Astrocyte (in vitro differentiated cells and primary cell): Measurements from ENCODE around the gene CYGB. TPM values are rescaled to one million over a fixed set of nuclear protein-coding genes. Genes with fewer than 3 reads are reported as not detected.
A peak's percentile ranks its signal among the peaks of the same experiment; 100 is the strongest.
"Not testable (repeated sequence)": the region's sequence is repeated elsewhere in the genome, so short reads cannot be mapped to it uniquely, and the experiment has no call there.

Source experiments
- DNase-seq: peaks from one replicate; pipeline ENCODE4 v3.0.0-alpha.2; 2010; ENCODE audit warnings: low read depth
- FAIRE-seq: peaks from 2 replicates; lab custom pipeline; 2011; peaks lifted over from hg19 to GRCh38; lab: Jason Lieb, UNC
- H2AFZ ChIP-seq: 2 replicates; pipeline ENCODE4 v1.6.0; 2012; ENCODE audit warnings: low read depth, low read length, inconsistent platforms
- H3K27ac ChIP-seq: 2 replicates; pipeline ENCODE4 v1.5.1; 2011; ENCODE audit warnings: low read depth, low read length, inconsistent platforms
- H3K27me3 ChIP-seq: 2 replicates; pipeline ENCODE4 v1.6.0; 2011; ENCODE audit warnings: low read length, inconsistent platforms; ENCODE audit not compliant: insufficient read depth
- H3K36me3 ChIP-seq: 2 replicates; pipeline ENCODE4 v1.5.1; 2011; ENCODE audit warnings: low read length, inconsistent platforms; ENCODE audit not compliant: insufficient read depth
- H3K4me1 ChIP-seq: 2 replicates; pipeline ENCODE4 v1.5.1; 2011; ENCODE audit warnings: low read length, inconsistent platforms; ENCODE audit not compliant: insufficient read depth
- H3K4me2 ChIP-seq: 2 replicates; pipeline ENCODE4 v1.6.0; 2012; ENCODE audit warnings: low read length, inconsistent platforms
- H3K4me3 ChIP-seq: 2 replicates; pipeline ENCODE4 v1.5.1; 2011; ENCODE audit warnings: low read depth, mild to moderate bottlenecking, low read length, inconsistent platforms; ENCODE audit not compliant: insufficient read depth
- H3K79me2 ChIP-seq: 2 replicates; pipeline ENCODE4 v1.6.0; 2012; ENCODE audit warnings: mild to moderate bottlenecking, low read length, inconsistent platforms; ENCODE audit not compliant: insufficient read depth
- H3K9ac ChIP-seq: 2 replicates; pipeline ENCODE4 v1.6.0; 2012; ENCODE audit warnings: mild to moderate bottlenecking, low read length, inconsistent platforms
- H3K9me3 ChIP-seq: 2 replicates; pipeline ENCODE4 v1.5.1; 2012; ENCODE audit warnings: low read depth, mild to moderate bottlenecking, low read length, inconsistent platforms; ENCODE audit not compliant: insufficient read depth
- H4K20me1 ChIP-seq: 2 replicates; pipeline ENCODE4 v1.6.0; 2012; ENCODE audit warnings: low read length, inconsistent platforms; ENCODE audit not compliant: insufficient read depth
- H3K27ac Mint-ChIP-seq: one replicate; pipeline ENCODE4 v1.8.0; 2021; ENCODE audit warnings: mild to moderate bottlenecking, mixed read lengths; ENCODE audit not compliant: unreplicated experiment
- H3K27me3 Mint-ChIP-seq: one replicate; pipeline ENCODE4 v1.8.0; 2021; ENCODE audit warnings: low read depth, mixed read lengths; ENCODE audit not compliant: unreplicated experiment
- H3K36me3 Mint-ChIP-seq: one replicate; pipeline ENCODE4 v1.8.0; 2021; ENCODE audit warnings: low read depth, mixed read lengths; ENCODE audit not compliant: unreplicated experiment
- H3K4me1 Mint-ChIP-seq: one replicate; pipeline ENCODE4 v1.8.0; 2021; ENCODE audit warnings: low read depth, mixed read lengths; ENCODE audit not compliant: unreplicated experiment
- H3K4me3 Mint-ChIP-seq: one replicate; pipeline ENCODE4 v1.8.0; 2021; ENCODE audit warnings: mild to moderate bottlenecking, moderate library complexity, mixed read lengths; ENCODE audit not compliant: unreplicated experiment
- H3K9me3 Mint-ChIP-seq: one replicate; pipeline ENCODE4 v1.8.0; 2021; ENCODE audit warnings: mild to moderate bottlenecking, mixed read lengths; ENCODE audit not compliant: unreplicated experiment
- EZH2 ChIP-seq: IDR thresholded peaks from 2 replicates; pipeline ENCODE4 v1.6.1; 2012; ENCODE audit warnings: mild to moderate bottlenecking, low read length, inconsistent platforms; ENCODE audit not compliant: insufficient read depth
- total RNA-seq: library from RNA; stranded (reverse); gene quantifications from 2 replicates; pipeline ENCODE4 v1.2.1, GENCODE V29; 2021
- TF ChIP-seq, protein P1 (sequence below): IDR thresholded peaks from 2 replicates; pipeline ENCODE4 v1.5.1; 2011; ENCODE audit warnings: low read depth, mild to moderate bottlenecking, inconsistent platforms, low read length, moderate library complexity; ENCODE audit not compliant: insufficient read depth

The CYGB gene
- total RNA-seq, 1 donor from 2014 or later, result 29.2 TPM

DNA sequence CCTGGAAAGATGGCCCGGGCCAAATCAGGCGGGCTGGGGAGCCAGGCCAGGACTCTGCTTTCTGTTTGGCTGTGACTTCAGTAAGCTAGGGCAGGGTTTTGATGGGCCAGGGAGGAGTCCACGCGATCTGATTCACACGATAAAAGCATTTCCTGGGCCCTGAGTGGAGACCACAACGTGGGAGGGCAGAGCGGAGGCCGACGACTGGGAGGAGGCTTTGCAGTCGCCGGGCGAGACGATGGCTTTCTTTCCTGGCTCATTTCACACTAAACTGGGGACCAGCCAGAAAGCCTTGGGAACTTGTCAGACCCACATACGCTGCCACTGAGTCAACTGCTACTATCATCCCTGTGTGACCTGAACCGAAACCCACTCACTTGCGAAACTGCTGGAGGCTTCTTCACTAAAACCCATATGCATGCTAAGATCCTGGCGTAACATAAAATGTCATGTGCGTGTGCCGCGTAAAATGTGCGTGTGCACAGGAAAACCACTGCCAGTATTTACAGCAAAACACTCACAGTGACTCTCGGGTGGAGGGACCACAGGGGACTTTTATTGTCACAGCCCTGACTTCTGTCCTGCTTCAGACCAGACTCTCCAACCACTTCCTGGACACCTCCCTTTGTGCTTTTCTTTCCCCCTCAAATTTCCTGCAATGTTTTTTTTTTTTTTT lies 22.1 kb downstream of the CYGB start:
- FAIRE-seq, result peak; percentile 9
- H3K27ac Mint-ChIP-seq, result no peak overlapping the region
- H3K4me1 ChIP-seq, result peaks cover 11% of the 10 kb centered on the region
- H3K79me2 ChIP-seq, result no peaks in the 10 kb centered on the region
- peak overlapping the region; percentile 71 for H3K9ac ChIP-seq
- no peaks in the 10 kb centered on the region for H3K36me3 Mint-ChIP-seq
- H3K27ac ChIP-seq, result peak overlapping the region; percentile 79
- H3K4me1 Mint-ChIP-seq, result peaks cover 8% of the 10 kb centered on the region
- peak; percentile 95 for DNase-seq
- no peaks in the 10 kb centered on the region for H3K9me3 ChIP-seq
- no peaks in the 10 kb centered on the region for H3K9me3 Mint-ChIP-seq
- TF ChIP-seq, protein P1, sequence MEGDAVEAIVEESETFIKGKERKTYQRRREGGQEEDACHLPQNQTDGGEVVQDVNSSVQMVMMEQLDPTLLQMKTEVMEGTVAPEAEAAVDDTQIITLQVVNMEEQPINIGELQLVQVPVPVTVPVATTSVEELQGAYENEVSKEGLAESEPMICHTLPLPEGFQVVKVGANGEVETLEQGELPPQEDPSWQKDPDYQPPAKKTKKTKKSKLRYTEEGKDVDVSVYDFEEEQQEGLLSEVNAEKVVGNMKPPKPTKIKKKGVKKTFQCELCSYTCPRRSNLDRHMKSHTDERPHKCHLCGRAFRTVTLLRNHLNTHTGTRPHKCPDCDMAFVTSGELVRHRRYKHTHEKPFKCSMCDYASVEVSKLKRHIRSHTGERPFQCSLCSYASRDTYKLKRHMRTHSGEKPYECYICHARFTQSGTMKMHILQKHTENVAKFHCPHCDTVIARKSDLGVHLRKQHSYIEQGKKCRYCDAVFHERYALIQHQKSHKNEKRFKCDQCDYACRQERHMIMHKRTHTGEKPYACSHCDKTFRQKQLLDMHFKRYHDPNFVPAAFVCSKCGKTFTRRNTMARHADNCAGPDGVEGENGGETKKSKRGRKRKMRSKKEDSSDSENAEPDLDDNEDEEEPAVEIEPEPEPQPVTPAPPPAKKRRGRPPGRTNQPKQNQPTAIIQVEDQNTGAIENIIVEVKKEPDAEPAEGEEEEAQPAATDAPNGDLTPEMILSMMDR, result no peak
- no peak for TF ChIP-seq EZH2
- H4K20me1 ChIP-seq, result no peaks in the 10 kb centered on the region
- peak overlapping the region; percentile 78 for H3K4me2 ChIP-seq
- H3K27me3 Mint-ChIP-seq, result peaks cover 27% of the 10 kb centered on the region
- peak overlapping the region; percentile 32 for H3K4me3 ChIP-seq
- H3K36me3 ChIP-seq, result no peaks in the 10 kb centered on the region
- H2AFZ ChIP-seq, result peak overlapping the region; percentile 79
- no peaks in the 10 kb centered on the region for H3K27me3 ChIP-seq
- no peak overlapping the region for H3K4me3 Mint-ChIP-seq

DNA sequence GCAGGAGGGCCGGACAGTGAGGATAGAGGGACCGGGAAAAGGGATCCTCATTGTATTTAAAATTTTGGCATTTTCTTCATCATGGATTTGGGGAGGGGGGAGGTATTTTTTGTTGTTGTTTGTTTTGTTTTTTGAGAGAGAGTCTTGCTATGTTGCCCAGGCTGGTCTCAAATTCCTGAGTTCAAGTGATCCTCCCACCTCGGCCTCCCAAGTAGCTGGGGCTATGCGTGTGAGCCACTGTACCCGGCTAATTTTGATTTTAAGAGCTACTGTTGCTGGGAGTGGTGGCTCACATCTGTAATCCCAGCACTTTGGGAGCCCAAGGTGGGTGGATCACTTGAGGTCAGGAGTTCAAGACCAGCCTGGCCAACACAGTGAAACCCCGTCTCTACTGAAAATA lies 23.2 kb downstream of the CYGB start:
- H3K9me3 Mint-ChIP-seq, FAIRE-seq, H3K36me3 Mint-ChIP-seq, H3K4me2 ChIP-seq, H3K9me3 ChIP-seq, H3K27ac ChIP-seq, DNase-seq, H2AFZ ChIP-seq, H3K27ac Mint-ChIP-seq, H3K36me3 ChIP-seq, H3K9ac ChIP-seq, H3K4me3 Mint-ChIP-seq, H3K27me3 ChIP-seq, H3K79me2 ChIP-seq, H3K4me3 ChIP-seq, H4K20me1 ChIP-seq, H3K4me1 Mint-ChIP-seq: not testable (repeated sequence)
- peaks cover 17% of the 10 kb centered on the region for H3K27me3 Mint-ChIP-seq
- peaks cover 11% of the 10 kb centered on the region for H3K4me1 ChIP-seq

DNA sequence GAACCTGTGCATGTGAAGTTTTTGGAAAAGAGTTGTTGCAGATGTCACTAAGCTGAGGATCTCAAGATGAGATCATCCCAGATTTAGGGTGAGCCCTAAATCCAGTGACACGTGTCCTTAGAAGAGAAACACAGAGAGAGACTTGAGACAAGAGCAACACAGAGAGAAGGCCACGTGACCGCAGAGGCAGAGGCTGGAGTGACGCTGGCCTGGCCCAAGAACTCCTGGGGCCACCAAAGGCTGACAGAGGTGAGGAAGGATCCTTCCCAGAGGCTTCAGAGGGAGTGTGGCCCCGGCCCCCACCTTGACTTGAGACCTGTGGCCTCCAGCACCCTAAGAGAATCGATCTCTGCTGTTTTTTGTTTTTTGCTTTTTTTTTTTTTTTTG lies 24.2 kb downstream of the CYGB start:
- H3K27ac Mint-ChIP-seq, result no peak overlapping the region

More for the DNA sequence above, 24.2 kb downstream of the CYGB start:
- Mint-ChIP-seq H3K4me3 (no peak overlapping the region), H3K9me3 (no peaks in the 10 kb centered on the region), H3K4me1 (peaks cover 8% of the 10 kb centered on the region), H3K27me3 (peaks cover 18% of the 10 kb centered on the region), H3K36me3 (no peaks in the 10 kb centered on the region)
- H3K36me3 ChIP-seq, result no peaks in the 10 kb centered on the region
- no peak overlapping the region for H3K9ac ChIP-seq
- H3K4me1 ChIP-seq, result peaks cover 11% of the 10 kb centered on the region
- H3K27me3 ChIP-seq, result no peaks in the 10 kb centered on the region
- H4K20me1 ChIP-seq, result no peaks in the 10 kb centered on the region
- H3K9me3 ChIP-seq, result no peaks in the 10 kb centered on the region
- DNase-seq (no peak), FAIRE-seq (no peak)
- H3K79me2 ChIP-seq, result no peaks in the 10 kb centered on the region
- no peak for TF ChIP-seq EZH2
- TF ChIP-seq, protein P1, result no peak
- no peak overlapping the region for H3K4me3 ChIP-seq
- H3K4me2 ChIP-seq, result no peak overlapping the region
- H2AFZ ChIP-seq, result no peak overlapping the region
- no peak overlapping the region for H3K27ac ChIP-seq
